HG03354 (cell line): ENCODE data around the gene CFAP90.

Experiments used
- ATAC-seq: cut with Tn5 transposase; IDR thresholded peaks from one replicate; pipeline ENCODE4 v1.9.1; 2021; ENCODE audit warnings: mild to moderate bottlenecking; ENCODE audit not compliant: unreplicated experiment, poor library complexity, severe bottlenecking

CFAP90 gene

DNA sequence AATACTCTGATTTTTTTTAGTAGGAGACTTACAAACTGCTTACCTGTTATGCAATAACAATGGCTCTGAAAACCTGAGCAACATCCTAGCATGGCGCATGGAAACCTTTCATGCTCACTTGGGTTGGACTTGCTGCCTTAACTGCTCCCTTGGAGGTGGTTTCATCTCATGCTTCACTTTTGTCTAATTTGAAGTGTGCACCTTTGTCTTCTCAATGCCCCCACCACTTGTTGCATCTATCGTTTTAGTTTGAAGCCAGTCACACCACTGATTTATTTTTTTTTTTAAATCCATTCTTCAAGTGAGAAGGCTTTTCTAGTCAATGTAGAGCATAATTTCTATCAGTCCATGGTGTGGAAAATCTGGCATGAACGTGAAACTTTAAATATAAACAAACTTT lies 63.2 kb downstream of the CFAP90 start:
- ATAC-seq, result no peak

DNA sequence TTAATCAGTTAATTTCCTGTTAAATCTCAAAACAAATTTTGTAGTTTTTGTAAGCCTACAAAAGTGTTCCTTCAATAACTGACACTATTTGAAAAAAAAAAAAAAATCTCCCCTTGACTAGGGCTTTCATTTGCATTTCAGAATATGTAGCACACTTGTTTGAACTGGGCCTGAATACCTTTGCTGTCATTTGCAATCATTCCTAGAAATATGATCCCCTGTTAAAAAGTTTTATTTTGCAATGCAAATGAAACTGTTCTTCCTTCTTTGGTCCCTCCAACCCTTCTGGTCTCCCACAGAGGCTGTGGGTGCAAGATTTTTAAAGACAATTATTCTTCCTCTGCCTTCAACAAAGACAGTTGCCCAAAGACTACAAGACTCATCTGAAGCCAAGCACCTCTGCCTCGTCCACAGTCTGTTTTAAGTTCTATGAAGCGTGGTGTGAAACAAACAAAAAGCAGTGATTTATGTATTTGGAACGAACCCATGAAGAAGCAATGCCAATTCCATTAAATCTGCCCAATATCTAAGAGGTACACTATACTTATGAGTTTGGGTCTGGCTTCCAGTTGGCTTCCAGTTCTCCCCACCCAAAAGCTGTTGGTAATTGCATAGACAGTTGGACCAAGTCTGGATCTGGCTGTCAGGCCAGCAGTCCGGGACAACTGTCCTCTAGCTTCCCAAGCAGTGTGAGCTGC lies 66.1 kb downstream of the CFAP90 start:
- no peak for ATAC-seq

DNA sequence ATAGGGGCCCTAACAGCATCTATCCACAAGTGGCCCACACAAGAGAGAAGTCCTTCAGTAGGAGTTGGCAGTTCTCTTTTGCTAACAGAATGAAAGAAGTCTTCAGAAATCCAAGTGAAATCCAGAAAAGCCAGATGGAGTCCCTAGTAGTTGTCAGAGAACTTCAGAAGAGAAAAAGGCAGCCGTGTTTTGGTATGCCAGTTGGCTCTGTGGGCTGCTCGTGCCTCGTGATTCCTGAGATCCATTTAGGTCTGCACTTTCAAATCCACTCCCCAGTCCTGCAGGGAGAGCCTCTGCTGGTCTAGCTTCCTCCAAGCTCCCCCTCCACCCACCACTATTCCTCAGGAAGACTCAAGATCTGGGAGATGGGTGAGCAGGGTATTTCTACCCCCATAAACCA lies 69.0 kb downstream of the CFAP90 start:
- no peak for ATAC-seq
